GM19193 (cell line): ENCODE measurements around the gene RBMS3.

Experiments used
- POLR2A ChIP-seq: IDR thresholded peaks from 4 replicates; pipeline ENCODE4 v1.6.1; 2011; ENCODE audit not compliant: insufficient read depth, insufficient read length; ENCODE audit errors: extremely low read depth

RBMS3 gene

GRCh38 chr3:29899021-29899420 lies 618.1 kb downstream of the RBMS3 start:
- TF ChIP-seq POLR2A = no peak

GRCh38 chr3:29901097-29901496 lies 620.2 kb downstream of the RBMS3 start:
- no peak for TF ChIP-seq POLR2A

GRCh38 chr3:29903600-29903999 lies 622.7 kb downstream of the RBMS3 start:
- TF ChIP-seq POLR2A = no peak

DNA sequence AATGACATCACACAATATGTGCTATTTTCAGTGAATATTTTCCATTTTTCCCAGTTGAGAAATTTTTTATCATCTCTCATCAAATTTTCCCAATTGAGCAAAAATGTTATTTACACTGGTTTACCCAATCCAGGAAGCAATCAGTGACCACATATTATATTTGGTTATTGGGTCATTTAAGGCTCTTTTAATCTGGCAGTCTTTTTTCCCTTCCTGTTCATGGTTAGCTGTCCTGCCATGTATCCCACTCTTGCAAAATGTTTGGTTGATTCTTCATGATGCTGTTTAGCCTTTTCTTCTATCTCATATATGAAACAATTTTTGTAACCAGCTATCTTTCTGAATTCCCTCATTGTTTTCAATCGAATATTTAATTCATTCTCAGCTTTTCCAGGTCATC lies 626.0 kb downstream of the RBMS3 start:
- TF ChIP-seq POLR2A = no peak

DNA sequence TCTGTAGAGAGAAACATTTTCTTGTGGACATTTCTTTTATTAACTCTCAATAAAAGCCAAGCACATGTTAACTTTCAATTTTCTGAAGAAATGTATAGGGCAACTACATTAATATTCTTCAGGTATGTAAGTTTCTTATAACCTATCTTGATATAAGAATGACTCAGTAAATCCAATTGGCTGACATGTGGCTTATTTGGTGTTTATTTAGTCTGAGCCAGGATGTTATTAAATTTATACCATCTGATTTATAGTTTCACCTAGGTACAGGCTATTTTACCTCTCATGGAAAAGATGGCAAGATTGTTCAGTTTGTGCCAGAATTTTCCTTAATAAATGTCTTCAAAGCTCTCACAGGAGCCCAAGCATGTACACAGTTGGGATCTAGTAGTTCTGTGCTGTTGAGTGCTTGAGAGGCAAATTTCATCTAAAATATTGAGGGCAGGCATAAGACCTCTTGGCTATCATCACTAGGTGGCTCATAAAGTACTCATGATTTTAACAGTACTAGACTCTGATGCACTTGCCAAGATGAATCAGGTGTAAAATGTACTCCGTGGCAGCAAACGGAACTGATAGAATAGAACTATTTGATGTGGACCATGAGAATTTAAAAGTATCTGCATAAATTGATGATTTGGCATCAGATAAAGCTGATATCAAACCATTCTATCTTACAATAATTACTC lies 631.9 kb downstream of the RBMS3 start:
- no peak for TF ChIP-seq POLR2A

DNA sequence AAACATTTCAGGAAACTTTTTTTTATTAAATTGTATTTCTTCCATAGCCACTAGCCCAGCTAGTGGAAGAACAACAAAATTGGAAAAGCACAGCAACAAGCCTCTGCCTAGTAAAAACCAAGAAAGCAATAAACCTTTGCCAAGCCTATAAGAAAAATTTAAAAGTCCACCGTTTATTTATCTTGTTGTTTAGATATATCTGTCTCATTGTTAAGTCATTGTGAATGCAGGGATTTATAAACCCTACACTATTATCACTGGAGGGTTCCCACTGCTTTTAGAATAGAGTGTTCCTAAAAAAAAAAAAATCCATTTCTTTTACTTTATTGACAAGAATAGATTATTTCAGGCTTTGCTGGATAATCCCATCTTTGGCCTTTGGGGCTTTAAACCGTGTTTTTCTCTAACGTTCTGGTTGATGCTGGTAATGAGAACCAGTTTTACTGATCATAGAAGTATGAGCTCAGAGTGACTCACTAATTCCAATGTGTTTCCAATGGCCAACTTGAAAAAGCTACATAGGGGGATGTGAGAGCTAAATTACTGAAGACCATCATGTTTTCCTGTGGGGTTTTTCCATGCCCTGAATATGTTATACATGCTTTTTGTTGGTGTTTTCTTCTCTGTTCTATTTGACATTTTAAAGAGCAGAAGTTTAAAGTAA lies 634.1 kb downstream of the RBMS3 start:
- TF ChIP-seq POLR2A = no peak

DNA sequence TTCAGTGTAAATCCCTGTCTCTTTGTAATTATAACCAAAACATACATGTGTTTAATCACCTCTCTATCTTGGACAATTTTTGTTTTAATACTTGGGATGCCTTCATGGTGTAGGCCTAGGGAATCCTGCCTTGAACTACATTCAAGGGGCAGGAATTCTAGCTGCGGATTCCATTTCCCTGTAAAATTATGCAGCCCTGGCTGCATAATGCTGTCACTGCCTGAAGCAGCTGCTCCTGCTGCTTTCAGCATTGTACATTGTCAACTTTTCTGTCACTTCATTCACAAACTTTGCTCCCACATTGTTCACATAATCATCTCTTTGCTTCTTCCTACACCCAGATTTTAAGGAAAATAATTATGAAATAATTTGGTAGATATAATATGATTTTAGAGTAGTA lies 638.7 kb downstream of the RBMS3 start:
- TF ChIP-seq POLR2A = no peak

DNA sequence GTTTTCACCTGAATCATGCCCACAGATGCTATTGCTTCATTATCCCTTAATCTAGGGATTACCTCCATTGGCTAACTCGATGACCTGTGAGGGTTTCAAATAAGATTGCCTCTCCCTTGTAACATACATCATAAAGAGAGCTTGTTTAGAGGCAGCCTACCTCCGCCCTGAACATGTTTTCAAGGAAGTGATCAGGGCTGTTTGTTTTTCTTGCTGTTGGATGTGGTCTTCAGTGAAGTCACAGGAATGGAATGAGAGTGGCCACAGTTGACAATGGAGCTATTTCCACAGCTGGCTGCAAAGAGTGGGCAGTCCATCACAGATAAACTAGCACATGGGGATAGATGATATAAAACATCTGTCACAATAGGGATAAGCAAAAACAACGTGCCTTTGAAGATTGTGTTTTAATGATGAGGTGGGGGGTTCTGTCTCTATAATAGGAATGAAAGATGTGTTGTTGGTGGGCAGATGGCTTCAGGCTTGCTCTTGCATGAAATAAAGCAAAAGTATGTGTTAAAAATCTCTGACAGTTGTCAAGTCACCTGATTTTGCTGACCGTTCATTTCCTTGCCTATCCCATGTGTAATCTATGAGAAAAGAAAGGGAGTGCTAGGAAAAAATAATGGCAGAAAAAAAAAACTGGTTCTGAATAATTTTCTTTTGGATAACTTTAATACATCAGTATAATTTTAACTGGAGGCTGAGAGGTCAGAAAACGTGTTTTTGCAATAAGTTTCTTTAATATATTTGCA lies 642.3 kb downstream of the RBMS3 start:
- TF ChIP-seq POLR2A = no peak

GRCh38 chr3:29924783-29925561 lies 644.1 kb downstream of the RBMS3 start:
- TF ChIP-seq POLR2A = no peak

- TF ChIP-seq POLR2A = no peak
These were observed 645.5 kb downstream of the RBMS3 start for GRCh38 chr3:29926378-29926777.

GRCh38 chr3:29932696-29933325 lies 651.9 kb downstream of the RBMS3 start:
- TF ChIP-seq POLR2A = no peak

DNA sequence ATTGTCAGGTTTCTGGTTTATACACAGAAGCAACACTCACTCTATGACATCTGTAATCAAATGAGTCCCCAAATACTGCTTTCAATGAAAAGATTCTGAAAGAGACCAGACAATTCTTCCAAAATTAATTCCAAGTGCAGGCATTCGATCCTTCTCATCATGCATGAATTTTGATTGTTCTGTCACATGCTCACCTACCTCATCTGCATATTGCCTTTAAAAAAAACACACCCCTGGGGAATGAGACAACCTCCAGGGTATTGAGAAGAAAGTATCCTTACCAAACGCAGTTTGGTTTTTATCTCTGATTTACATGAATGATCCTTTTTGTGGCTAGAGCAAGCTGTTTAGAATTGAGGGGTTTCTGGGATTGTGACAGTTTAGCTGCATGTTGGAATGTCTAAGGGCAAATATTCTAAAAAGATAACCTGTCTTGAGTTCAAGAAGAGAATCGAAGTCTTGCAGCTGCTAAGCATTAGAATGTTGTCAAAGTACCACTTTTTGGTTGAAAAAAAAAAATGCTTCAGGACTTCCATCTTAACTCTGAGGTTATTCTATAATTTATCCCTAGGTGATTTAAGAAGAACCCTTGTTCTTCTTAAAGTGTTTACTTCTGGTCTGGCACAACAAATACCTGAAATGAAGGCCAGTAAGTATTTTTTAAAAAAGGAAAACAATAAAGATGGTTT lies 653.1 kb downstream of the RBMS3 start:
- TF ChIP-seq POLR2A = no peak

GRCh38 chr3:29934751-29935150 lies 653.9 kb downstream of the RBMS3 start:
- no peak for TF ChIP-seq POLR2A

GRCh38 chr3:29936054-29936453 lies 655.2 kb downstream of the RBMS3 start:
- no peak for TF ChIP-seq POLR2A
